ENCODE data around the gene RPL38. TPM values are rescaled to one million over a fixed set of nuclear protein-coding genes. Genes with fewer than 3 reads are reported as not detected.
A peak's percentile ranks its signal among the peaks of the same experiment; 100 is the strongest.

RPL38 gene
- total and polyA plus RNA-seq, 2 experiments from 2014 or later = 286 to 5,312 TPM

- Mint-ChIP-seq H3K9me3 (no peaks in the 10 kb centered on the region; the same call in 2 of the 3 replicates), H3K27ac (no peak overlapping the region), H3K36me3 (ENCODE audit: low read depth) (no peaks in the 10 kb centered on the region), H3K27me3 (ENCODE audit: insufficient read depth, low read depth, poor library complexity) (peaks cover 10% of the 10 kb centered on the region), H3K4me3 (no peak overlapping the region), H3K4me1 (peaks cover 8% of the 10 kb centered on the region)
- H3F3A ChIP-seq (replicated peaks; ENCODE audit: low read depth) = no peaks in the 10 kb centered on the region
- H3K36me3 ChIP-seq (ENCODE audit: insufficient read depth) = no peaks in the 10 kb centered on the region
- H3K4me3 ChIP-seq = no peak overlapping the region
- DNase-seq (ENCODE audit: low spot score) (no peak), ATAC-seq (peak; percentile 18; the same call in 2 of the 3 replicates)
- H3K4me1 ChIP-seq (ENCODE audit: insufficient read depth) = no peaks in the 10 kb centered on the region
- H3K27me3 ChIP-seq (ENCODE audit: insufficient read depth) = no peaks in the 10 kb centered on the region
- no peak overlapping the region for H3K4me2 ChIP-seq
- H4K20me1 ChIP-seq (replicated peaks; ENCODE audit: insufficient read depth) = no peaks in the 10 kb centered on the region
- TF ChIP-seq NANOG (IDR thresholded peaks at IDR 0.05; ENCODE audit: borderline replicate concordance) (no peak), STAT1 (IDR thresholded peaks at IDR 0.05; ENCODE audit: unreplicated experiment) (no peak), REST (IDR thresholded peaks at IDR 0.05; ENCODE audit: unreplicated experiment) (no peak), EZH2 (IDR thresholded peaks at IDR 0.05; ENCODE audit: low read depth, unreplicated experiment) (no peak), ZNF114 (CRISPR knock-in tag; IDR thresholded peaks at IDR 0.05) (no peak), CREB1 (CRISPR knock-in tag; IDR thresholded peaks at IDR 0.05; ENCODE audit: low read depth) (no peak), CTCF (conservative IDR thresholded peaks at IDR 0.05; ENCODE audit: low read depth in 2 of 2) (no peak), ZNF462 (CRISPR knock-in tag; IDR thresholded peaks at IDR 0.05) (no peak), JUNB (IDR thresholded peaks at IDR 0.05; ENCODE audit: unreplicated experiment) (no peak), POLR2AphosphoS5 (IDR thresholded peaks at IDR 0.05; ENCODE audit: low read depth) (no peak), EZH2phosphoT487 (IDR thresholded peaks at IDR 0.05; ENCODE audit: unreplicated experiment) (no peak), ZNF331 (CRISPR knock-in tag; IDR thresholded peaks at IDR 0.05; ENCODE audit: low read depth) (no peak), ETS1 (IDR thresholded peaks at IDR 0.05) (no peak)
- H3K79me2 ChIP-seq (replicated peaks; ENCODE audit: insufficient read depth) = no peaks in the 10 kb centered on the region
- H2AFZ ChIP-seq = 0 out of 2 replicates have a peak overlapping the region, but pooled peaks have one; percentile 18
- H3K9me2 ChIP-seq (ENCODE audit: insufficient read depth) = no peaks in the 10 kb centered on the region
- H3K27ac ChIP-seq (ENCODE audit: low read depth) = no peak overlapping the region
These were observed 23.1 kb upstream of the RPL38 start for GRCh38 chr17:74180336-74180735.

Measured in GM23338 (cell line).